Neuron (in vitro differentiated cells): ENCODE measurements around the gene SDR9C7.
"Not testable (repeated sequence)": the region's sequence is repeated elsewhere in the genome, so short reads cannot be mapped to it uniquely, and the experiment has no call there.

Source experiments
- H2AFZ ChIP-seq: one replicate; pipeline ENCODE4 v1.6.1; 2013; ENCODE audit warnings: low read depth, mild to moderate bottlenecking, inconsistent platforms, low read length, moderate library complexity
- H3K27me3 ChIP-seq: one replicate; pipeline ENCODE4 v1.6.1; 2013; ENCODE audit warnings: low read length; ENCODE audit not compliant: insufficient read depth
- H3K36me3 ChIP-seq: one replicate; pipeline ENCODE4 v1.6.1; 2013; ENCODE audit warnings: low read length; ENCODE audit not compliant: insufficient read depth
- H3K4me1 ChIP-seq: one replicate; pipeline ENCODE4 v1.6.1; 2013; ENCODE audit warnings: low read length; ENCODE audit not compliant: insufficient read depth
- H3K4me3 ChIP-seq: 2 replicates; pipeline ENCODE4 v1.5.1; 2013; ENCODE audit warnings: mild to moderate bottlenecking, low read length, moderate library complexity
- H3K9me3 ChIP-seq: one replicate; pipeline ENCODE4 v1.6.1; 2013; ENCODE audit warnings: low read length

The SDR9C7 gene

GRCh38 chr12:56933826-56934625, at the start of gene SDR9C7:
TSS of gene SDR9C7 (minus strand) at chr12:56934408. CDS start at chr12:56934261, 147 bp downstream.
- H3K4me3 ChIP-seq: no peak within 1 kb of the TSS
- H3K36me3 ChIP-seq: no peaks in the 10 kb centered on the region
- H2AFZ ChIP-seq: no peak within 1 kb of the TSS
- peaks cover 4% of the 10 kb centered on the region for H3K4me1 ChIP-seq
- peaks cover 12% of the 10 kb centered on the region for H3K27me3 ChIP-seq
- no peaks in the 10 kb centered on the region for H3K9me3 ChIP-seq

DNA sequence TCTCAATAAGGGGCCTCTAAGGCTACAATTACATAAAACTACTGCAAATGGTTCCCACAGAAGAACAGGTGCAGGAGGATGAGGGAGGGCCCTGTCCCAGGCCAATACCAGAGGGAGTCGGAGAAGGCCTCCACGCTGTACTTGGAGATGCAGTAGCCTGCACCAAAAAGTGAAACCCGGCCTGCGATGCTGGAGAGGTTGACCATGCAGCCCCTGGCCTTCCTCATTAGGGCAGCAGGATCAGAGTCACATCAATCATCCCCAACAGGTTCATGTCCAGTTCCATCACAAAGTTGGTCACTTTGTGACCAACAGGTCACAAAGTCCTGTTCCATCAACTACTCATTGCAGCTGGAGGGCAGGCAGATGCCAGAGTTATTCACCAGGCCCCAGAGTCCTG, 49.2 kb upstream of the SDR9C7 start:
- Histone ChIP-seq H3K27me3 (no peaks in the 10 kb centered on the region), H3K9me3 (no peaks in the 10 kb centered on the region), H3K4me1 (no peaks in the 10 kb centered on the region), H2AFZ (no peak overlapping the region), H3K4me3 (no peak overlapping the region), H3K36me3 (no peaks in the 10 kb centered on the region)

DNA sequence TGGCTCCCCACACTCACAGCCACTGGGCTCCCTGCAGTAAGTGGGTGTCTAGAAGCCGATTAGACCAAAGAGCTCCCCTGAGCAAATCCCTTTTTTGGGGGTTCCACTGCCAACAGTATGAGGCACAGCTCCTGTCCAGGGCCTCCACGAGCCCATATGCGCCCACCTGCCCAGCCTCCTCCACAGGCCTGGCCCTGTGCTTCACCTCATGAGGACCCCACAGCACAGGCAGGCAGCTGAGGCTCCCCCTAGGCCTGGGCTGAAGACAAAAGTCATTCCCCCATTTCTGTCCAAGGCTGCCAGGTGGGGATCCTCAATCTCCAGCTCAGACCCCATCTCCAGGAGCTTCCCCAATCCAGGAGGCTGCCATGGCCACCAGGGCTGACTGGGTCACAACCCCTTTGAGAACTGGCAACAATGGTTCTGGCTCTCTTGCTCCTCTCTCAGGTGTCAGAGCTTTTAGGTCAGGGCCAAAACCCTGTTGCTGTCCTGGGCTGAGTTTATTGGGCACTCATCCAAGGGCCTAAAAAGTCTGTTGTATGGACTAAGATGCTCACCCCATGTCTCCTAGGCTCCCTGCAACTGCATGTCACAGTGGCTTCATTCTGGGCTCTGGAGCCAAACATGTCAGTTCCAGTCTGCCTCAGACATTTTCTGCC, 48.5 kb upstream of the SDR9C7 start:
- H3K4me3 ChIP-seq, H3K36me3 ChIP-seq, H3K9me3 ChIP-seq, H3K27me3 ChIP-seq, H3K4me1 ChIP-seq, H2AFZ ChIP-seq: not testable (repeated sequence)

DNA sequence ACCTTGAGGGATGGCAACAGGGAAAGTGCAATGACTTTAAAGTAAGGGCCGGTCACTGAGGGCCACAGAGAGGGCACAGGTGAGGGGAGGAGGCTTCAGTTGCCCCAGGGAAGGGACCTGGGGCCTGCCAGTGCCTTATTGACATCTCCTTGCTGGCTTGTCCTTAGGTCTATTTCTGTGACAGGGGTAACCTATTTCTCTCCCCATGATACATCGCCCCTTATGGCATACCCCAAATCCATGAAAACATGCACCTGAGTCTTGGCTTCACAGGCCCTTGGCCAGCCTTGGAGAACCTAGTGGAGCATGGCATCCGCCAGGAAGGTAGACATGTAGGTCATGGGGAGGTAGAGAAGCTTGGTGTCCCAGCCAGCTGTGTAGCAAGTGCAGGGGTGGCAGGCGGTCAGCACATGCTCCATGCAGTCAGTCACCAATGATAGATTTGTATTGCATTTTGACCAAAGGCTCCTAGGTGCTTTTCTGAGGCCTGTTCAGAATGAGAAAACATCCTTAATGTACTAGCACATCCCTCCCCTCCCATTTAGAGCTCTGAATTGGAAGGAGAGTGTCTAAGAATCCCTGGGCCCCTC, 46.8 kb upstream of the SDR9C7 start:
- Histone ChIP-seq H3K4me3 (no peak overlapping the region), H3K4me1 (no peaks in the 10 kb centered on the region), H3K9me3 (no peaks in the 10 kb centered on the region), H2AFZ (no peak overlapping the region), H3K27me3 (no peaks in the 10 kb centered on the region), H3K36me3 (no peaks in the 10 kb centered on the region)

GRCh38 chr12:56980268-56980667, 46.1 kb upstream of the SDR9C7 start:
- Histone ChIP-seq H3K27me3 (no peaks in the 10 kb centered on the region), H3K9me3 (no peaks in the 10 kb centered on the region), H3K4me1 (no peaks in the 10 kb centered on the region), H3K36me3 (no peaks in the 10 kb centered on the region), H3K4me3 (no peak overlapping the region), H2AFZ (no peak overlapping the region)

GRCh38 chr12:56979628-56980027, 45.4 kb upstream of the SDR9C7 start:
- no peaks in the 10 kb centered on the region for H3K4me1 ChIP-seq
- no peak overlapping the region for H3K4me3 ChIP-seq
- H3K27me3 ChIP-seq: no peaks in the 10 kb centered on the region
- no peaks in the 10 kb centered on the region for H3K9me3 ChIP-seq
- H2AFZ ChIP-seq: no peak overlapping the region
- H3K36me3 ChIP-seq: no peaks in the 10 kb centered on the region

DNA sequence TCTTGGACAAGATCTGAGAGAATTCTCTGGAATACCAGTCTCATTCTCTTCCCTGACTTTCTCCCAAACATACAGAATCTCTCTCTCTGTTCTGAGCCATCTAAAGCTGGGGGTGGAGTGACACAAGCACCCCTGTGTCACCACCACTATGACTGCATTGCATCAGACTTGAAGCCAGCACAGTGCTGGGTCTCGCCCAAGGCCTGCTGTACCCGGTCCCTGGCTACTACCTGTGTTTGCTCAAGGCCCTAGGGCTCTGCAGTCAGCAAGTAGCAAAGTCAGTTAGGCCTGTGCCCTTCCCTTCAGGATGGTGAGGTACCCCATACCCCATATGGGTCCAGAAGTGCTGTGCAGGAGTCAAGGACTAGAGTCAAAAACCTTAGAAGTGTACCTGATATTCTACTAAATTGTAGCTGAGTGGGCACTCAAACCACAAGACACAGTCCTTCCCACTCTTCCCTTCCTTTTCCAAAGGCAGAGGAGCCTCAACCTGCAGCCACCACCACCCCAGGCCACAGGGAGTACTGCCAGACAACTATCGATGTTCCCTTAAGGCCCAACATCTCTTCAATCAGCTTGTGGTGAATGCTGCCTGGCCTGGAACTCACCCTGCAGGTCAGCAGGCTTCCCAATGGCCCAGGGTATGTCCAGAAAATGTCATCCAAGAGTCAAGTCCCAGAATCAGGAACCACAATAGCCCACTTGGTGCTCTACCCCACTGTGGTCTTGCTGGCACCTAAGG, 44.4 kb upstream of the SDR9C7 start:
- H3K9me3 ChIP-seq: no peaks in the 10 kb centered on the region
- no peaks in the 10 kb centered on the region for H3K36me3 ChIP-seq
- H3K4me3 ChIP-seq: no peak overlapping the region
- no peak overlapping the region for H2AFZ ChIP-seq
- no peaks in the 10 kb centered on the region for H3K4me1 ChIP-seq
- no peaks in the 10 kb centered on the region for H3K27me3 ChIP-seq

DNA sequence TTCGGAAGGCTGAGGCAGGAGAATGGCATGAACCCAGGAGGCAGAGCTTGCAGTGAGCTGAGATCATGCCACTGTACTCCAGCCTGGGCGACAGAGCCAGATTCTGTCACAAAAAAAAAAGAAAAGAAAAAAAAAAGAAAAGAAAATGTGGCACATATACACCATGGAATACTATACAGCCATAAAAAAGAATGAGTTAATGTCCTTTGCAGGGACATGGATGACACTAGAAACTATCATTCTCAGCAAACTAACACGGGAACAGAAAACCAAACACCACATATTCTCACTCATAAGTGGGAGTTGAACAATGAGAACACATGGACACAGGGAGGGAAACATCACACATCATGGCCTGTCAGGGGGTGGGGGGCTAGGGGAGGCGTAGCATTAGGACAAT, 43.2 kb upstream of the SDR9C7 start:
- not testable (repeated sequence) for H3K4me1 ChIP-seq, H3K9me3 ChIP-seq, H3K27me3 ChIP-seq, H3K4me3 ChIP-seq, H3K36me3 ChIP-seq, H2AFZ ChIP-seq

GRCh38 chr12:56974224-56974623, 40.0 kb upstream of the SDR9C7 start:
- not testable (repeated sequence) for H3K27me3 ChIP-seq, H3K9me3 ChIP-seq, H3K4me3 ChIP-seq, H2AFZ ChIP-seq, H3K36me3 ChIP-seq, H3K4me1 ChIP-seq

- not testable (repeated sequence) for H3K4me3 ChIP-seq, H3K4me1 ChIP-seq, H2AFZ ChIP-seq, H3K9me3 ChIP-seq, H3K27me3 ChIP-seq, H3K36me3 ChIP-seq
These were observed 34.7 kb upstream of the SDR9C7 start for GRCh38 chr12:56968910-56969309.

DNA sequence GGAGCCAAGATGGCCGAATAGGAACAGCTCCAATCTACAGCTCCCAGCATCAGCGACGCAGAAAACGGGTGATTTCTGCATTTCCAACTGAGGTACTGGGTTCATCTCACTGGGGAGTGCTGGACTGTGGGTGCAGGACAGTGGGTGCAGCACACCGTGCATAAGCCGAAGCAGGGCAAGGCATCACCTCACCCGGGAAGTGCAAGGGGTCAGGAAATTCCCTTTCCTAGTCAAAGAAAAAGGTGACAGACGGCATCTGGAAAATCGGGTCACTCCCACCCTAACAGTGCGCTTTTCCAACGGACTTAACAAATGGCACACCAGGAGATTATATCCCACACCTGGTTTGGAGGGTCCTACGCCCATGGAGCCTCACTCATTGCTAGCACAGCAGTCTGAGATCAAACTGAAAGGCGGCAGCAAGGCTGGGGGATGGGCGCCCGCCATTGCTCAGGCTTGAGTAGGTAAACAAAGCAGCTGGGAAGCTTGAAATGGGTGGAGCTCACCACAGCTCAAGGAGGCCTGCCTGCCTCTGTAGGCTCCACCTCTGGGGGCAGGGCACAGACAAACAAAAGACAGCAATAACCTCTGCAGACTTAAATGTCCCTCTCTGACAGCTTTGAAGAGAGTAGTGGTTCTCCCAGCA, 31.9 kb upstream of the SDR9C7 start:
- H3K4me3 ChIP-seq, H3K4me1 ChIP-seq, H3K27me3 ChIP-seq, H3K36me3 ChIP-seq, H3K9me3 ChIP-seq, H2AFZ ChIP-seq: not testable (repeated sequence)

GRCh38 chr12:56965124-56965523, 30.9 kb upstream of the SDR9C7 start:
- H3K4me3 ChIP-seq, H2AFZ ChIP-seq, H3K4me1 ChIP-seq, H3K9me3 ChIP-seq, H3K36me3 ChIP-seq, H3K27me3 ChIP-seq: not testable (repeated sequence)

GRCh38 chr12:56963557-56963956, 29.3 kb upstream of the SDR9C7 start:
- H2AFZ ChIP-seq, H3K4me3 ChIP-seq, H3K27me3 ChIP-seq, H3K9me3 ChIP-seq, H3K4me1 ChIP-seq, H3K36me3 ChIP-seq: not testable (repeated sequence)
